CD4-positive, alpha-beta T cell treated with Interleukin-1 beta for 1 hour (primary cell): ENCODE results near the gene MMP12.

ENCODE experiments used
- DNase-seq, 2 donors: peaks; one replicate each; pipeline ENCODE4 v3.0.0-alpha.2; 2020 to 2022

MMP12 gene

GRCh38 chr11:102849311-102849710, 25.5 kb downstream of the MMP12 start:
- no peak for DNase-seq

DNA sequence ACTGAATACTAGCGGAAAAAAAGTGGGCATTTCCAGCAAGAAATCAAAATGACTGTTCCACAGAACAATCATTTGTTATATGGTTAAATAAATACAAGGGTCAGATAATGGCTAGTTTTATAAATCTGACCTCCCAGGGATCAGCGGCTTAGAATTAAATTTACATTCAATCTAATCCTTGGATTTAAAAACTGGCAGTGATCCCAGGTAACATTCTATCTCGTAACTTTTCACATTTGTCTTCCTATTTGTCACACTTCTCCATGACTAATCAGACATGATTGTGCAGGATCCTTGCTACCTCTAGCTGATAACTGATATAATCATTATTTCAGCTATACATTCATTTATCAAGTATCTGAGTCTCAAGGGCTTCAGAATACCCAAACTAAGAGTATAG, 28.5 kb downstream of the MMP12 start:
- DNase-seq = no peak

GRCh38 chr11:102843489-102843888, 31.3 kb downstream of the MMP12 start, which contains the start of gene MMP3:
Gene MMP3 (minus strand): TSS chr11:102843609. CDS start chr11:102843546, 63 bp downstream.
- DNase-seq = no peak

DNA sequence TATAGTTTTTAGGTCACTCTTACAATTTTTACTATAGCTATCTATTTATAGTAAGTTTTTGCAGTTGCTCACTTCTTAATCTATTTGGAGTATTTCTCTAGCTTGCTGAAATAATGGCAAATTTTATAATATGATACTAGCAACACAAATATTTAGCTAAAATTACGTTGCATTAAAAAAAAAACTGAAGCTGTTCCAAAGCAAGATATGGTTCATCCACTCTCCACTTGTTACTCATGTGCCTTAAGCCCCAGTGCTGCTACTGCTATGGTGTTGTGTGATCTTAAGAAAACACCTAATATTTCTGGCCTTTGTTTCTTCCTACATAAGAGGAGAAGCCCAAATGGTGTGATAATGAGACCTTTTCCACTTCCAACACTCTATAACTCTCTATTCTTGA, 31.9 kb downstream of the MMP12 start:
- DNase-seq = no peak

DNA sequence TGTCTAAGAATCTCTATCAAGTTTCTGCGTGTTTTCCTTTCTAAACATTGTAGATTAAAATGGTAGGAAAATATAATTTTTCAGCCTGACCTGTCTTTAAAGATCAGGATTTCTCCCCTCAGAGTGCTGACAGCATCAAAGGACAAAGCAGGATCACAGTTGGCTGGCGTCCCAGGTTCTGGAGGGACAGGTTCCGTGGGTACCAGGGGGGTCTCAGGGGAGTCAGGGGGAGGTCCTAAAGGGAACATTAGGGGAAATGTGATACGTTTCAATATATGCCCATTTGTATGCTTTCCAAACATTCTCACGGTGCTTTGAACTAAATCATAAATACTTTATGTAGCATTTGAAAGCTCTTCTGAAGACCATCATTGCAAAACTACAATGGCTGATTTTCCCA, 34.8 kb downstream of the MMP12 start:
- DNase-seq = no peak

DNA sequence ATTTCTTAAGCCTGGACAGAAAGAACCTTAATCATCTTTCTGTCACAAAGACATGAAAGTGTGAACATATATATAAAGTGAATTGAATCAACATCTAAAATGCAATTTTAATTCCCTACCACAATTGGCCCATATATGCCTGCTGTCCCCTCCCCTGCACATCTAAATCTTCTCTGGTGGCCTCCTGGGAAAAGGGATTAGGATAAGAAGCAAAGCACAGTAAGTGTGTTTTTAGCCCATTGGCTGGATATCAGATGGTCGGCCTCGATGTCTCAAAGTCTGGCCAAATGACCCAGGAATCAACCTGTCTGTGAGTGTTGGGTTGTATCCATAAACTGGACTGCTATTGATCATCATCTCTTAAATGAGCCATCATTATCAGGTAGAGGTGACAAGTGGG, 37.1 kb downstream of the MMP12 start:
- DNase-seq = no peak

DNA sequence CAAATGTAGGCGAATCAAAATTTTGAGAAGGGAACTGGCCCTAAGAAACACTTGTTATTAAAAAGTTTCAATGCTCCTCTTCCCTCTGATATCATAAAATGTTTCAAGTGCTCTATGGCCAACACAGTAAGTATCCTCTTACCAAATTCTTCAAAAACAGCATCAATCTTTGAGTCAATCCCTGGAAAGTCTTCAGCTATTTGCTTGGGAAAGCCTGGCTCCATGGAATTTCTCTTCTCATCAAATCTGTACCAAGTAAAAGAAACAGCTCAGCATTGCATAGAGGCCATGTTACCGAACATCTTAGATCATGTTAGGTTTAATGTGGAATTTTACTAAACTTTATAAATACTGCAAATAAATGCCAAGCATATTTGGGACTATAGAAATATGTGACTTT, 37.6 kb downstream of the MMP12 start:
- no peak for DNase-seq

DNA sequence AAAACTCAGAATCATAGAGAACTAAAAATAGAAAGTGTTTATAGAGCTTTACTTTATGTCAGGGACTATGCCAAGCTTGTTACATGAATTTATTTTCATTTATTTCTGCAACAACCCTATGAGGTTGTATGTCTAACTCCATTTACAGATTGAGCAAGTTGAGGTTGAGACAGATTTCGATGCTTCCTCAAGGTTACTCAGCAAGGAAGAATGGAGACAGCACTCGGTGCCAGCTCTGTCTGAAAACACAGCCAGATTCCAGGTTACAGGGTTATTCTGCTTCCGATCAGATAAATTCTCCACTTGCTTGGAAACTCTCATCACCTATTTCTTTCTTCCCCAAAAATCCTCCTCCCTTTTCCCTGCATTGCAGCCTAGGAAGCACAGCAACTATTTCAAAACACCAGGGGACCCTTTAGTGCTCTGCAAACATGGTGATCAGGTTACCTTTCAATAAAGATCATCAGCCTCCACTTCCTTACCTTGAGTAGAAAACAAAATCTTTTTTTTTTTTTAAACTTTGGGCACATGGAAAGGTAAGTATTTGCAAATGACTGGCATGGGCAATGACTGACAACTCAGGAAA, 38.4 kb downstream of the MMP12 start:
- DNase-seq = no peak

DNA sequence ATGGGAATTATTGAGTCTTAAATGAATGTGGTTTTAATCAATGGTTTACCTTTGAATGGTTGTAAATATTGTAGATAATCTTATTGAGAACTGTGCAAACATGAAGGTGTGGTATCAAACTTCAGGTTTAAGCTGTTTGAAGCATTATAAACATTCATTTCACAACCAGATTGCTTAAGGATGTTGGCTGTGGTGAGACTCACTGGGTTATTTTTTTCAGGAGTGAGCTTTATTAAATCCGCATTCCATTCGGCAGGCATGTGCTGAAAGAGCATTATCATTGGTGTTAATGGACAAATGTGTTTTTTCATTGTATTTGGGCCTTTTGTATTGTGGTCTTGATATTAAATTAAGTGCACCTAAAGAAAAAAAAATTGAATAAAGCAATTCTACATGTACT, 41.1 kb downstream of the MMP12 start:
- no peak for DNase-seq

- no peak for DNase-seq
Measured at GRCh38 chr11:102832612-102833011, 42.2 kb downstream of the MMP12 start.

- DNase-seq = no peak
Measured at GRCh38 chr11:102831489-102832440, 43.0 kb downstream of the MMP12 start.

DNA sequence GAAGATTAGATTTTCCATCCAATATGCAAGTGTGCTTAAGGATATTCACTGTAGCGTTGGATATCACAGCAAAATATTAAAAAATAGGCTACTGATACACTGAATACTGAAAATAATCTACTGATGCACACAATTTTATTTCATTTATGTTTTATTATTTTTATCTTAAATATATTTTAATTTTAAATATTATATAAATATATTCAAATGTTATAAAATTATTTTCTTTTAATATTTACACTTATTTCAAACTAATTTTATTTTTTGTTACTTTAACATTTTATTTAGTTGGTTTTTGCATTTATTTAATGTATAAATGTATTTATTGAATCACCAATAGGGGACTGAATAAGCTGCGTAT, 43.7 kb downstream of the MMP12 start:
- no peak for DNase-seq

DNA sequence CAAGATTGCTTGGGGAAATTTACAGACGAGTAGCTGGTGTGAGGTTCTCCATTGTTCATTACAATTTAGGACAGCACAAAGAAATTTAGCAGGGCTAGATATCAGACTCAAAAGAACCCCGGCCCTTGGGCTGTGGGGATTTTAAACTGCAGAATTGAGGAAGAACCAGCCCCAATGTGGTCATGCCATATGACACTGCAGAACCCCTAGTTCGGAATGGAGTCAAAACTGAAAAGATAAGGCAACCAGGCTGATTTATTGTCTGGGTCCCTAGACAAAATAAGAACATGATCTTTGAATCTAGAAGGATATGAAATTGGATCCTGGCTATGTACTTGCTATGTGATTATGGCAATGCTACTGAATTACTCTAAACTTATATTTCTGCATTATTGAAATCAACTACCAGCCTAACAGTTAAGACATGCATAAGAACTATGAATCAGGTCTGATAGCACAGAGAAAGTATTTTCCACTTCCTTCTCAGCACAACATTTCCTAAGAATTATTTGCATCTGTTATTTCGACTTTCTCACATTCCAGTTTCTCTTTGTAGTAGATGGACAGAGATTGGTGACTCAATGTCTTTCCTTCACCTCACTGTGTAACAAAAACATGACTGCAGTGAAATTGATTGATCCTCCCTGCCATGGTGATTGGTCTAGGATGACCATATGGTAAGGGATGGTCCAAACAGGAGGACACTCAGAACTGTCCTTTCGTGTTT, 44.6 kb downstream of the MMP12 start:
- no peak for DNase-seq

DNA sequence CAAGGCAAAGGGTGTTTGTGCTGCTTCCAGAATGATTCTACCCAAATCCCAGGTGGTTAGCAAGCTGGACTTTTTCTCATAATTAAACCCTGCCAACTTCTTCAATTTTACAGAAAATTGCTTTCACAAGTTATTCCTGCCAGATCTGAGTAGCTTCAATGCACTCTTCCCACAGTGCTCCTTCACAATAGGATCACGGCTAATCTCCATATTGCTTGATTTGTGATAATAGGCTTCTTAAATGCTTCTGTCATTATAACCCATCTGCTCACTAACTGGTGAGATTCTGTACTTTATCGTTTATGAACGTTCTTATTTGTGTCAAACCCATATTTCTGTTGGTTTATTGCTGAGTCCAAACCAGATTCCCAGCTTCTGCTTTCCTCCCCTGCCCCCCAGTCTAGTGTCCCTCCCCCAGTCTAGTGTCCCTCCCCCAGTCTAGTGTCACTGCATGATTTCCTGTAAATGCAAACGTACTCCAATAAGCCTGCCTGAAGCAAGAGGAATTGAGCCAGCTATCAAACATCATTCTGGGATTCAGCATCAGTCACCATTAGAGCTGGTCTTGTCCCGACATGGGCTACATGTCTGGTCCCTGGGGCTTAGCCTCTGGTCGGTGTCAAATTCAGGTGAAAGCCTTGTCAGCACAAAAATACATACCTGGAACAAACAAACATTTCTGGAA, 45.3 kb downstream of the MMP12 start:
- DNase-seq = no peak

GRCh38 chr11:102824556-102824955, 50.2 kb downstream of the MMP12 start:
- DNase-seq = no peak

GRCh38 chr11:102819491-102819890, 55.3 kb downstream of the MMP12 start:
- no peak for DNase-seq

DNA sequence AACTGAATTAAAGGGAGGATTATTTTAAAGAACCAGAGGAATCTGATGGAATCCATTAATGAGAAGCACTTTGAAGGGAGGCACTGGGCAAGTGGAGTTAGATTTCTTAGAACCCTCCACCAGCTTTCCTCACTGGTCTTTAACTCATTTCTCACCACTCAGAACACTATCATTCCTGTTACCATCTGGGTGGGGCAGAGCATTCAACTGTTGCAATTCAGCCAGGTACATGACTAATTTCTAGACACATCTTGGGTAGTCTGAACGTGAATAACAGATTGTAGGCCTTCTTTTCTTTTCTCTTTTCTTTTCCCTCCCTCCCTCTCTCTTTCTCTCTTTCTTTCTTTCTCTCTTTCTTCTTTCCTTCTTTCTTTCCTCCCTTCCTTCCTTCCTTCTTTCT, 61.3 kb downstream of the MMP12 start:
- no peak for DNase-seq
